Measurements from ENCODE around the gene EMILIN1.

The EMILIN1 gene

DNA sequence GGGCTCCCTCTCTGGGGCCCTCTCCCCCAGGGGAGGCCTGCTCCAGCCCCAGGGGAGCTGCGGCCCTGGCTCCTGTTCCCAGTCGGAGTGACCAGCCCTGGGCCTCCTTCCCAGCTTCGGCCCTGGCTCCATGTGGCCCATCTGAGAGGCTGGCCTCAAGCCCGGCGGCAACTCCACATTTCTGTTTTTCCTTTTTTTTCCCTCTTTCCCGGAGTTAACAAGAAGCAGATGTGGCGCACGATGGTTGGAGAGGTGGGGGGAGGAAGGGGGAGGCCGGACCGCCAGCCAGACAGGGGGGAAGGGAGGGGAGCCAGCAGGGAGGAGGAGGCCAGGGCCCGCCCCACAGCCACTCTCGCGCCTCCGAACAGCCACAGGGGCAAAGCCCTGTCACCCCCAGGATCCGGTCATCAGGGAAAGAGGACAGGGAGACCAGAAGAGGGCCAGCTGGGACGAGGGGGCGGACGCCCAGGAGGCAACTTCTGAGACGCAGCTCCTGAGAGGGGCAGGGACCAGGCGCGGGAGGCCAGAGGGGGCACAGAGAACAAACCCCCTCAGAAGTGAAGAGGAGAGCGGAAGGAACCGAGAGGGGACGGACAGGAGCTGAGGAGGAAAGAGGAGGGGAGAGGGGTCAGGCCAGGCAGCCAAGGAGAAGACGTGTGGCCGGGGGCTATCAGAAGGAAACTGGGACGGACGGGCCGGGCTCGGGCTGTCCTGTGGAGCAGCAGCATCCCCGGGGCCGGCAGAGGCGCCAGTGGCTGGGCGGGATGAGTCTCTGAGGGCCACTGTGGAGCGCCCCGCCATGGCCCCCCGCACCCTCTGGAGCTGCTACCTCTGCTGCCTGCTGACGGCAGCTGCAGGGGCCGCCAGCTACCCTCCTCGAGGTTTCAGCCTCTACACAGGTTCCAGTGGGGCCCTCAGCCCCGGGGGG lies at the start of gene EMILIN1:
Gene EMILIN1 (plus strand): TSS at position 349 of the 928 bp plus-strand sequence. CDS start 451 bp downstream, at position 800.
- no peak for DNase-seq

DNA sequence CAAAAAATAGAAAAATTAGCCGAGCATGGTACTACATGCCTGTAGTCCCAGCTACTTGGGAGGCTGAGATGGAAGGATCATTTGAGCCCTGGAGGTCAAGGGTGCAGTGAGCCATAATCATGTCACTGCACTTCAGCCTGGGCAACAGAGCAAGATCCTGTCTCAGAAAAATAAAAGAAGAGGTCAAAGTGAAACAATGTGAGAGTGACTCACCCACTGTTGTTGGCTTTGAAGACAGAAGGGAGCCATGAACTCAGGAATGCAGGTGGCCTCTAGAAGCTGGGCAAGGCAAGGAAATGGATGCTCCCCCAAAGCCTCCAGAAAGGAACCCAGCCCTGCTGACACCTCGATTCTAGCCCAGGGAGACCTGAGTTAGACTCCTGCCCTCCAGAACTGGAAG lies 49.4 kb upstream of the EMILIN1 start:
- no peak for DNase-seq

DNA sequence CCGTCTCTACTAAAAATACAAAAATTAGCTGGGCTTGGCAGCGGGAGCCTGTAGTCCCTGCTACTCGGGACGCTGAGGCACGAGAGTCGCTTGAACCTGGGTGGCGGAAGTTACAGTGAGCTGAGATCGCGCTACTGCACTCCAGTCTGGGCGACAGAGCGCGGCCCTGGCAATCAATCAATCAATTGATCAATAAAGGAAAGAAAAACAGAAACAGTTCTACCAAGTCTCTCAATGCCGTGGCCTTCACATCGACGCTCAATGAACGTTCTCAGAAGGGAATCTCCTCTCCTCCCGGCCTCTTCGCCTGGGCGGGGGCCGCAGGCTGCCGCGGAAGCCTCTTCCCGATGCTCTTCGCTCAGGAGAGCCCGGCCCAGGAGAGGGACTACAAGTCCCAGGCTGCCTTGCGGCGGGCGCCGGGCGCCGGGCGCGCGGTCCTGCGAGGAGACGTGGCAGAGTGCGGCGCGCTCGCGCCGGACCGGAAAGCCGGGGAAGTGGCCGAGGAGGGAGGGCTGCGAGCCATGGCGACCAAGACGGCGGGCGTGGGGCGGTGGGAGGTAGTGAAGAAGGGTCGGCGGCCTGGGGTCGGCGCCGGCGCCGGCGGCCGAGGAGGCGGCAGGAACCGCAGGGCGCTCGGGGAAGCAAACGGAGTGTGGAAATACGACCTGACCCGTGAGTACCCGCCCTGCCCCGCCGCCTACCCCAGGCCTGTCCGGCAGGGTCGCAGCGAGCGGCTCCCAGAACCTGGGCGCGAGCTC lies 45.7 kb upstream of the EMILIN1 start, which contains the start of gene TMEM214:
Gene TMEM214 (plus strand): TSS at position 471 of the 758 bp plus-strand sequence. CDS start 51 bp downstream, at position 522.
- DNase-seq = peak; percentile 81

DNA sequence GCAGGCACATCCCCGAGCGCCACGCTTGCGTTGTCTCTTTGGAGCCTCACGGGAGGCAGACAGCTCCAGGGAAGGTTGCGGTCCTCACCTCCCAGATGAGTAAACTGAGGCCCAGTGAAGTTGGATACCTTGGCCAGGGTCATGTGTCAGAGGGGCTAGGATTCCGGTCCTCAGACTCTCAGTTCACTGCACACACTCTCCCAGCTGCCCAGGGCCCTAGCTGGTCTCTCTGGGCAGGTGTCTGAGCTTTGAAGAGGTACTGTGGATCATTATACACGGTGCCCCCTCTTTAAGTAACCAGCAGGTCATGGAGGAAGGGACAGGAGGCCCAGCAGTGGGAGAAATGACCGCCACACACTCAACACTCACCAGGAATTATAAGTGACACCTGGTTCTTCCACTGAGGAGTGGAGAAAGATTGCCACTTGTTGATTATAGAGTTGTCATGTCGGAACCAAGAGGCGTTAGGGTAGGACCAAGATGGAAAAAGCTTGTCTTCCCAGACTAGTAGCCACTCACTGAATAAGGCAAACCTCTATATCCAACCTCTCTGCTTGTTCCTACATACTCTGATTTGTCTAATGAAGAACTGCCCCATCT lies 45.1 kb upstream of the EMILIN1 start:
- DNase-seq = no peak

DNA sequence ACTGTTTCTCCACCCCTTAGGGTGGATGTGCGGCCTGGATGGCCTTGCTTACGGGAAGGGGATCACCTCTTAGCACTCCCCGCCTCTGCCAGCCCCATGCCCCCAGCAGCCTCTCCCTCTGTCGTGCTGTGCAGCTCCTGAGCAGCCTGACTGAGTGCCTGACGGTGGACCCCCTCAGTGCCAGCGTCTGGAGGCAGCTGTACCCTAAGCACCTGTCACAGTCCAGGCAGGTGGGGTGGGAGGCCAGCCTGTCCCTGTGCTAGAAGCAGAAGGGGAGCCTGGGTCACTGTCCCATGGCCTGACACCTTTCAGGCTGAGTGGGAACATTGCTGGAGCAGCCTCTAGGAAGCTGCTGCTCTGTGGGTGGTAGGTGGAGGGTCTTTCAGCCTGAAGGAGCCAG lies 40.4 kb upstream of the EMILIN1 start:
- no peak for DNase-seq

DNA sequence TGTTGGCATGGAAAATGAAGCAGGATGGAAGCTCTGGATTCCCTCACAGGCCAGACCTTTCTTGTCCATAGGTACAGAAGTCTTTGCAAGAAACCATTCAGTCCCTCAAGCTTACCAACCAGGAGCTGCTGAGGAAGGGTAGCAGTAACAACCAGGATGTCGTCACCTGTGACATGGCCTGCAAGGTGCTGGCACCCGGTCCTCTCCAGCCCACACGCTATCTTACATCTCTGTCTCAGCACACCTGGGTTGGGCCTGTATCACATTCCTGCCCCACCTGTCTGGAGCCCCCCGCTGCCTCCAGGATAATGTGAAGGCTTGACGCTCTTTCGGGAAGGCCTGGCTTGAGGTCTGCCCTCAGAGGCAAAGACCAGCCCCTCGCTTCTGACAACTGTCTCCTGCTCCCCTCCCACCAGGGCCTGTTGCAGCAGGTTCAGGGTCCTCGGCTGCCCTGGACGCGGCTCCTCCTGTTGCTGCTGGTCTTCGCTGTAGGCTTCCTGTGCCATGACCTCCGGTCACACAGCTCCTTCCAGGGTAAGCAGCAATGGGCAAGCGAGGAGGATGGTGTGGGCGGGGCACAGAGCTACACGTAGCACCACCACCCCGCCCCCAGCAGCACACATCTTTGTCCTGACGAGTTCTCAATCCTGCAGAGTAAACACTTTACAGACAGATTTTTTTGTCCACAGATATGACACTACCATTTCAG lies 39.6 kb upstream of the EMILIN1 start:
- no peak for DNase-seq

DNA sequence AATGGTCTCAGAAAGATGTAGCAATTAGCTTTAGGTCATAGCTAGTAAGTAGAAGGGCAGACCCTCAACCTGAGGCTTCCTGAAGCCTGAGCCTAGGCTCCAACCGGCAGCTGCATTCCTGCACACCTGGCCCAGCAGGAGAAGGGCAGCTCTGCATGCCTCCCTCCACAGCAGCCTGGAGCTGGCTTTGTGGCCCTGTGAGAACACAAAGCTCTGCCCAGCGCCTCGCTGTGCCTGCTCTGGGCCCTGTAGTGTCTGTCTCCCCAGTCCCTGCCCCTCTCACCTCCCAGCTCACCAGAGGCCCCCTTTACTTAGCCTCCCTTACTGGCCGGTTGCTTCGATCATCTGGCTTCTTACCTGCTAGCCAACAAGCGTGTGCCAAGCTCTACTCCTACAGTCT lies 39.0 kb upstream of the EMILIN1 start:
- no peak for DNase-seq

DNA sequence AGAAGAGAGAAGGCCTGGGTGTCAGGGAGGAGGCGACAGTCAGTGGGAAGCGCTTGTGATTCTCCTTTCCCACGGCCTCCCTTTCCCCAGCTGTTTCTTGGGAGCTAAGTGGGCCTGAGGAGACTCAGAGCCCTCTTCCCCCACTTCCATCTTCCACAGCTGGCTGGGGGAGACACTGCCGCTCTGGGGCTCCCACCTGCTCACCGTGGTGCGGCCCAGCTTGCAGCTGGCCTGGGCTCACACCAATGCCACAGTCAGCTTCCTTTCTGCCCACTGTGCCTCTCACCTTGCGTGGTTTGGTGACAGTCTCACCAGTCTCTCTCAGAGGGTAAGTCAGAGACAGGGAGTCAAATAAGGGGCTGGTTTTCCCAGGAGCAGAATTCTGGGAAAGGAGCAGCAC lies 38.5 kb upstream of the EMILIN1 start:
- no peak for DNase-seq

DNA sequence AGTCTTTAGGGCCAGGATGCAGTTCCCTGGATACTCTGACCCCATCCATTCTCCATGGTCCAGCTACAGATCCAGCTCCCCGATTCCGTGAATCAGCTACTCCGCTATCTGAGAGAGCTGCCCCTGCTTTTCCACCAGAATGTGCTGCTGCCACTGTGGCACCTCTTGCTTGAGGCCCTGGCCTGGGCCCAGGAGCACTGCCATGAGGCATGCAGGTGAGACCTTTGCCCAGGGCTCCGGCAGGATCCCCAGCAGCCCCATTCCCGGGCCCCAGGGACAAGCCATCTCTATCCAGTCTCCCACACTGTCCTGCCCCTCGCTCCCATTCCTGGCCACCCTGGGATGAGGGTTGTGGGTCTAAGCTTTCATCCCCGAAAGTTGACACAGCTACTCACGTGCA lies 38.1 kb upstream of the EMILIN1 start:
- DNase-seq = no peak

DNA sequence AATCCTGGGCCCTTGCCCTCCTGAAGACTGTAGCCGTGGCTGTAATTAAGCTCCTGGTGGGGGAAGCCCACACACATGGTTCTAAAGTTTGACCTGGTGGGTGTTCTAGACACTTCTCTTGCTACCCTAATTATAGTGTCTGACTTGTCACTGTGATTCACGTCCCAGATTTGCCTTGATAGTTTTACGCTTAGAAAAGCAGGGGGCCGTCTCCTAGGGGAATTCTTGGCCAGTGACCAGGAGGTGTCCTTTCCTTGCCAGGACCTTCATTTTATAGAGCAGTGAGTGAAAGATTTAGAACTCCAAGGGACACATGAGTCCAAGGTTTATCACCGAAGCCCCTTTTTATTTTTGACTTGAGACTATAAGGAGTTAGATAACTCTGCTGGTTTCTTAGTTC lies 36.7 kb upstream of the EMILIN1 start:
- no peak for DNase-seq

DNA sequence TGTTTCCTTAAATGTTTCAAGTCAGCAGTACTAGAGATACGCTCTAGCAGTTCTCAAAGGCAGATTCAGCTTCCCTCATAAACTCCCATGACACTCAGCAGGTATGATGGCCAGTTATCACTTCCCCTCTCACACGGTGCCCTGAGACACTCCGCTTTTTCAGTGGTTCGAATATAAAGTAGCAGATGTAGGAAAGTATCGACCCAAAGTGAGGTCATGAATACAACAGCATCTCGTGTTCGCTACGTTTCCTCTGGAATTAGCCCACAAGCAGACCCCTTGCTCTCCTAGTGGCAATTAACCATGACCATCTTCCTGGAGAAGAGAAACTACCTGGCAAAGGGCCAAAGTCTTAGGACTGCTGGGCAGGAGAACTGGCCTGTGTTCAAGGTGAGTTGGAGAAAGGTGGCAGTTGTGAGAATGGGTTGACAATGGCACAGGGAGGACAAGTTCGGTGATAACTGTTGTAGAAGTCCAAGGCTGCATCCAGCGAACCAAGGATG lies 36.2 kb upstream of the EMILIN1 start:
- no peak for DNase-seq

DNA sequence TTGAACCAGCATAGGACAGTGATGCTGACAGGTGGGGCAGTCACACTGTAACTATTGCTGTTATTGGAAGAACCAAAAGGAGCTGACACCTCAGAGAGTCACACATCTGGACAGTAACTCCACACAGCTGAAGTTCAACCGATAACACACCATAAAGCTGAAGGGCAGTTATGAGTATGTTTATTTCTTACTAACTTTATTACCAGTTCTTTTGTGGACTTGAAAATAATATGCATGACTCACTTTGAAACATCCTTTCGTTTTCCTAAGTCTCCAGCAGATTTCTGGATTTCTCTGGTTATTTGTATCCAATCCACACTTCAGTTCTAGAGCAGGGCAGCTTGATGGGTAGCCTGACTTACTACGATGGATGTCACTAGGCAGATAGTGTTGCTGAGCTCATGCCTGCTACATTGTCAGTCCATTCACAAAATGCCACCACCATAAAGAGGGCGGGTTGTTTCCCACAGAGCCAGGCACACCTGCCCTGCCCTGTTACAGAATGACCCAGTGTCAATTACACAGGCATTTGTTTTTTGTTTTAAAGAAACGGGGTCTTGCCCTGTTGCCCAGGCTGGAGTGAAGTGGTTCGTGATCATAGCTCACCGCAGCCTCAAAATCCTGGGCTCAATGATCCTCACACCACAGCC lies 35.3 kb upstream of the EMILIN1 start:
- DNase-seq = no peak

DNA sequence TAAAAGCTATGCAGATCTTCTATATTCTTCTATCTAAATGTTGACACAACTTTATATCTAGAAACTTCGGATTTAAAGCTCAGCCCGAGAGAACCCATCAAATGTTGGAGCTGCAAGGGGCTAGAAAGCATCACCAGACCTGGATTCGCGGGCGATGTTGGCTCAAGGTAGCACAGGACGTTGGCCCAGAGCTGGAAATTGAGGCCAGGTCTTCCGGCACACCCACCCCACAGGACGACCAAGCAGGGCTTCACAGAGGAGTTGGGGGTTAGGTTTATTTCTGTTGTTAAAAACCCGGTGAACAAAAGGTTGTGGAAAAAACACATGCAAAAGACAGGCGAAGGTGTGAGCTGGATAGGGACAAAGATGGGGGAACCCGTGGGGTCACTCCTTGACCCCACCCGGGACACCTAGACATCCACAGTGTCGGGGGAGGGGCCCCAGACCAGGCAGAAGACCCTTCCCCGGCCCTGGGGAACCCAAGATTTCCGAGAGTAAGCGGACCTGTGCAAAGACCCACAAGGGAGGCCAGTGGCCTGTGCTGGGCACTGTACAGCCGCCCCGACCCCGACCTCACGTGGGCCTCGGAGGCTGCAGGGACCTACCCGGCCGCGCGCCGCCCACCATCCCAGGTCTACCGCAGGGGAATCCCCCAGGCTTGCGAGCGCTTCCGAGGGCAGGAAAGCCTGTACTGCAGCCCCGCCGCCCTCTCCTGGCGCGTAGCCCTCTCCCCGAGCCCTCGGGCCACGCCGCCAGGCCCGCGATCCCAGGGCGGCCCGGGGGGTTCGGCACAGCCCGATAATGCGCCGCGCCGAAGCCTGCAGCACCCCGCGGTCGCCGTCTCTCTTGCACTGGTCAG lies 28.8 kb upstream of the EMILIN1 start:
- DNase-seq = peak; percentile 71

DNA sequence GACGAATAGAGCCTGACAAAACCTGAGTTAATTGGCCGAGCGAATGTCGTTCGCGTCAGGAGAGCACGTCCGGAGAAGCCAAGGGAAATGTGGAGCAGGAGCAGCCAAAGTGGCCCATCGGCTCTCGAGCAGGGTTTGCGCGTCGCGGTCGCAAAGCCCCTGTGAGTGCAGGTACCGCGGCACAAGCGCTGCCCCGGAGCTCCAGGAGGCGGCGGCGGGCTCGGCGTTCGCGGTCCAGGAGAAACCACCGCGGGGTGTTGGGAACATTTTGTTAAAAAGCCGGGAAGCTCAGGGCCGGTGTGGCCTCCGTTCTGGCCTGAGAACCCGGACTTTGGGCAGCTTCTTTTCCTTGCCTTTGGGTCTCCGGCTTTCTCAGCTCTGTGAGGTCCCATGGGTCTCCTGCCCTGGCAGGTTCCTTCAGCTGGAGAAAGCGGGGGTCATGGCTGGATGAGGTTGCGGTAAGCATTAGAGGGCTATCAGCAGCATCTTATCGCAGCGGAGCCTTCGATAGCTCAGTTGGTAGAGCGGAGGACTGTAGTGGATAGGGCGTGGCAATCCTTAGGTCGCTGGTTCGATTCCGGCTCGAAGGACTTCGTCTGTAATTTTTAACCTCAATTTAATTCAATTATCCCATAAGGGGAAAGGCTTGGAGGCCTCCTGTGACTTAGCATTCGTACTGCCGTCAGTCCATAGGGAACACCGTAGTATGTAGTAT lies 28.0 kb upstream of the EMILIN1 start:
- DNase-seq = peak; percentile 93

DNA sequence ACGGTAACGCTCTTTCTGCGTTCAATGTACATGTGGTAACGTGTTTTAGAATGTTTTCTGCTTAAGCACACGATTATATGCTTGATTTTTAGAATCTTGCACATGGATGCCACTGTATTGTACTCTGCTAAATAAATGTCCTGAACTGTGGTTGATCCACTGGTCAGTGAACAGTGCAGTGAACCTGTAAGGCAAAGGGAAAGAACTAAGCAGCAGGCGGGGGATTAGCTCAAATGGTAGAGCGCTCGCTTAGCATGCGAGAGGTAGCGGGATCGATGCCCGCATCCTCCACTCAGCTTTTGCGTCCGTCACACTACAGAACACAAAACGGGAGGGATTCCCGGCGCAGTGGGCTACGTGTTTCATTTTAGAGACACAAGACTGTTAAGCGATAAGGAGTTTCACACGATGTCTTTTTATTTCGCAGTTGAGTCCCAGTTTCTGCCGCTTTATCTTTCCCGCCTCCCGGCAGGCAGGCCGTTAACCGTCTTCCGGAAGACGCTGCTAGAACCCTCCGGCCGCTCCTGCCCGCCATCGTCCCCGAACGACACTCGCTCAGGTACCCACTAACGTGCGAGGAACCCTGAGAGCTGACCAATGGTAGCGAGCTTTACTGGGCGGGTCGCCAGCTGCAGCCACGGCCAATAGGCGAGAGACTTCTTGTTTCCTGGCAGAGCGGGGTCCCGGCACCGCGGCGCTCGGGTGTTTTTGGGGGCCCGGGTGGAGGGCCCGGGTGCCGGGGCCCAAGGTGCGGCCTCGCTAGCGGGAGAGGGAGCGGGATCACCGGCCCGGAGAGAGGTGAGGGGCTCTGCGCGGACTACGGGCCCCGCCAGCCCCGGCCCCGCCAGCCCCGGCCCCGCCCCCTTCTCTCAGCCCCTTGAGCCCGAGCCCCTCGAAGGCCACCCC lies 27.2 kb upstream of the EMILIN1 start, which contains the start of gene AGBL5:
Gene AGBL5 (plus strand): TSS at position 673 of the 906 bp plus-strand sequence. CDS start 1,291 bp downstream, outside the sequence.
- peak; percentile 96 for DNase-seq

DNA sequence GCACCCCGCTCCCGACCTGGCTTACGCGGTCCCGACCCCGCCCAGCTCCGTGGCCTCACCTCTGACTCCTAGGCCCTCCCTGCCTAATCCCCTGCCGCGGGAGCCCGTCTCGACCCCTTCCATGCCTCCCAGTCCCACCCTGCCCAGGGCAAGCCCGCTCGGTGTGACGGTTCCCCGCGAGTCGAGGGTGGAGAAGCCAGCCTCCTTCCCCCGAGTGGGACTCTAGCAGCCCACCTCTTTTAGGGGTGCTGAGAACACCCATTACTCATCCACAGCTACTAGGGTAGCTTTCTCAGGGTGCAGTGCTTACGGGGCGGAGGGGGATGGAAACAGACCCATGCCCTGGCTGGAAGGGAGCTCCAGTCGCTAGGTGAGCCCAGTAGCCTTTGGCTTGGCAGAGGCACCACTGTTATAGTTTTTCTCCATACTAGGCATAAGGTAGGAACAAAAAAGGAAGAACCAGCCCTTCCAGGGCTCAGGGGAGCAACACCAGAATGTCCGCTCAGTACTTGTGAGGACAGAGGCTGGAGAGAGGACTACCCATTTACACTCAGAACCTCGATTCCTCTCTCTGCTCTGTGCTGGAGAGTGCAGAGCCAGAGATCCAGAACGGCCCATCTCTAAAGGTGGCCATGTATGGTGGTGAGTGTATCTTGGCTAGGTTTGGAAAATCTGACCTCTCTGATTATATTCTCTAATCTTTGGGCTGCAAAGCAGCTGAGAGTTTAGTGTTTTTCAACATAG lies 26.3 kb upstream of the EMILIN1 start:
- no peak for DNase-seq

DNA sequence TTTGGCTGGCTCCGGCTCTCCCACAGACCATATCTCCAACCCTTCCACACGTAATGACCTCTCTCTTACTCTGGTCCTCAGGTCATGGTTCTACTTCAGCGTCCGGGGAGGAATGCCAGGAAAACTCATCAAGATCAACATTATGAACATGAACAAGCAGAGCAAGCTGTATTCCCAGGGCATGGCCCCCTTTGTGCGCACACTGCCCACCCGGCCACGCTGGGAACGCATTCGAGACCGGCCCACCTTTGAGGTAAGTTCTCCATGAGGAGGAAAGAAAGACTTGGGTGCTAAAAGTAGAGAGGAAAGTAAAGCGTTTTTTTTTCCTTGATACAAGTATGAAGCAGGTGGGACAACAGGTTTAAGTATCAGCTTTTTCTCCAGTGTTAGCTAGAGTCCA lies 25.1 kb upstream of the EMILIN1 start:
- no peak for DNase-seq

DNA sequence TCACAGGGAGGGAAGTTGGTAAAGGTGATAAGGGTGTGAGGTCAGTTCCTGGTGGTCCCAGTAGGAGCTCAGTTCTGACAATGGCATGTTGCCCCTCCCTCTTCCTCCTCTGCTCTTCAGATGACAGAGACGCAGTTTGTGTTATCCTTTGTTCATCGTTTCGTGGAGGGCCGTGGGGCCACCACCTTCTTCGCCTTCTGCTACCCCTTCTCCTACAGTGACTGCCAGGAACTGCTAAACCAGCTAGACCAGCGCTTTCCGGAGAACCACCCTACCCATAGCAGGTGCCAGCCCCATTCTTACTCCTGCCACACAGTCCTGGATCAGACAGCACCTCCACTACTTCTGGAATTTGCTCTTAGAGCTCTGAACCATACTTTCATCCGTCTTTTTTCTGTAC lies 24.6 kb upstream of the EMILIN1 start:
- DNase-seq = no peak
